ENCODE measurements around the gene FUOM. TPM values are rescaled to one million over a fixed set of nuclear protein-coding genes. Genes with fewer than 3 reads are reported as not detected.

FUOM gene
- total RNA-seq, 2 donors from 2014 or later: 9.8 to 32.6 TPM

- no peak for TF ChIP-seq CTCF (IDR thresholded peaks at IDR 0.05)
- peaks cover 7 to 11% of the 10 kb centered on the region in 2 donors for H3K27me3 ChIP-seq
- no peak overlapping the region for H3K27ac ChIP-seq
- no peaks in the 10 kb centered on the region for H3K4me1 ChIP-seq
- no peak for DNase-seq (ENCODE audit: low spot score)
- H3K36me3 ChIP-seq: no peaks in the 10 kb centered on the region
- H3K9me3 ChIP-seq: no peaks in the 10 kb centered on the region
- no peak overlapping the region for H3K4me3 ChIP-seq
Observed at GRCh38 chr10:133341983-133342382, 15.8 kb downstream of the FUOM start.

GRCh38 chr10:133339708-133340380 lies 18.0 kb downstream of the FUOM start:
- H3K27ac ChIP-seq: no peak overlapping the region
- TF ChIP-seq CTCF (IDR thresholded peaks at IDR 0.05): no peak
- H3K4me3 ChIP-seq: no peak overlapping the region
- H3K4me1 ChIP-seq: peaks cover 0 to 21% of the 10 kb centered on the region in 2 donors
- no peak for DNase-seq (ENCODE audit: low spot score)
- peaks cover 26 to 30% of the 10 kb centered on the region in 2 donors for H3K27me3 ChIP-seq
- H3K9me3 ChIP-seq: no peaks in the 10 kb centered on the region
- H3K36me3 ChIP-seq: no peaks in the 10 kb centered on the region

GRCh38 chr10:133338080-133339071 lies 19.4 kb downstream of the FUOM start:
- TF ChIP-seq CTCF (IDR thresholded peaks at IDR 0.05): no peak
- Histone ChIP-seq H3K27ac (no peak overlapping the region), H3K27me3 (peaks cover 29 to 30% of the 10 kb centered on the region in 2 donors), H3K9me3 (no peaks in the 10 kb centered on the region), H3K4me3 (no peak overlapping the region), H3K4me1 (peaks cover 0 to 24% of the 10 kb centered on the region in 2 donors), H3K36me3 (no peaks in the 10 kb centered on the region)
- no peak for DNase-seq (ENCODE audit: low spot score)

GRCh38 chr10:133337370-133337725 lies 20.5 kb downstream of the FUOM start:
- TF ChIP-seq CTCF (IDR thresholded peaks at IDR 0.05): no peak
- no peak for DNase-seq (ENCODE audit: low spot score)
- no peaks in the 10 kb centered on the region for H3K36me3 ChIP-seq
- no peaks in the 10 kb centered on the region for H3K9me3 ChIP-seq
- H3K4me3 ChIP-seq: no peak overlapping the region
- H3K27ac ChIP-seq: no peak overlapping the region
- H3K27me3 ChIP-seq: peaks cover 29% of the 10 kb centered on the region in 2 donors
- peaks cover 0 to 24% of the 10 kb centered on the region in 2 donors for H3K4me1 ChIP-seq

GRCh38 chr10:133336577-133337369 lies 21.0 kb downstream of the FUOM start, which contains the start of gene CALY:
Gene CALY (minus strand): TSS chr10:133336896. CDS start chr10:133328989, 7,907 bp downstream.
- H3K4me1 ChIP-seq: peaks cover 0 to 24% of the 10 kb centered on the region in 2 donors
- no peak for DNase-seq (ENCODE audit: low spot score)
- no peaks in the 10 kb centered on the region for H3K36me3 ChIP-seq
- H3K9me3 ChIP-seq: no peaks in the 10 kb centered on the region
- no peak for TF ChIP-seq CTCF (IDR thresholded peaks at IDR 0.05)
- H3K4me3 ChIP-seq: peak within 1 kb of the TSS in 1 of 2 donors; percentile 49
- peaks cover 23 to 29% of the 10 kb centered on the region in 2 donors for H3K27me3 ChIP-seq
- H3K27ac ChIP-seq: no peak within 1 kb of the TSS

All from right atrium auricular region (tissue), 2 donors.